HG03064 (cell line): ENCODE data around the gene BCLAF1.
A peak's percentile ranks its signal among the peaks of the same experiment; 100 is the strongest.

Source experiments
- ATAC-seq: cut with Tn5 transposase; IDR thresholded peaks from one replicate; pipeline ENCODE4 v1.9.1; 2021; ENCODE audit warnings: low read depth; ENCODE audit not compliant: unreplicated experiment

BCLAF1 gene

GRCh38 chr6:136289579-136290409 lies at the start of gene BCLAF1:
Gene BCLAF1 (minus strand): TSS chr6:136289846. CDS start chr6:136279866, 9,980 bp downstream.
- ATAC-seq, result peak; percentile 90

GRCh38 chr6:136338486-136338885 lies 48.8 kb upstream of the BCLAF1 start:
- ATAC-seq, result no peak

- ATAC-seq, result no peak
Measured at GRCh38 chr6:136337606-136338005, 48.0 kb upstream of the BCLAF1 start.

GRCh38 chr6:136337121-136337520 lies 47.5 kb upstream of the BCLAF1 start:
- ATAC-seq, result no peak

GRCh38 chr6:136335736-136336363 lies 46.2 kb upstream of the BCLAF1 start:
- no peak for ATAC-seq

- ATAC-seq, result no peak
Measured at GRCh38 chr6:136334853-136335252, 45.2 kb upstream of the BCLAF1 start.

GRCh38 chr6:136334465-136334846 lies 44.8 kb upstream of the BCLAF1 start:
- no peak for ATAC-seq

- no peak for ATAC-seq
Measured at GRCh38 chr6:136333824-136334464, 44.3 kb upstream of the BCLAF1 start.

- no peak for ATAC-seq
Measured at GRCh38 chr6:136331461-136331860, 41.8 kb upstream of the BCLAF1 start.

- no peak for ATAC-seq
Measured at GRCh38 chr6:136330634-136331033, 41.0 kb upstream of the BCLAF1 start.

GRCh38 chr6:136326038-136326553 lies 36.5 kb upstream of the BCLAF1 start:
- no peak for ATAC-seq

- no peak for ATAC-seq
Measured at GRCh38 chr6:136324686-136325380, 35.2 kb upstream of the BCLAF1 start.

GRCh38 chr6:136323431-136324112 lies 33.9 kb upstream of the BCLAF1 start:
- ATAC-seq, result no peak

GRCh38 chr6:136319732-136320131 lies 30.1 kb upstream of the BCLAF1 start:
- ATAC-seq, result no peak

GRCh38 chr6:136318676-136319075 lies 29.0 kb upstream of the BCLAF1 start:
- no peak for ATAC-seq

GRCh38 chr6:136317971-136318370 lies 28.3 kb upstream of the BCLAF1 start:
- ATAC-seq, result no peak

- no peak for ATAC-seq
Measured at GRCh38 chr6:136317021-136317694, 27.5 kb upstream of the BCLAF1 start.

GRCh38 chr6:136315594-136315993 lies 25.9 kb upstream of the BCLAF1 start:
- no peak for ATAC-seq

- no peak for ATAC-seq
Measured at GRCh38 chr6:136312975-136313374, 23.3 kb upstream of the BCLAF1 start.
